Glomerular visceral epithelial cell (primary cell): ENCODE measurements around the gene SIGLEC8.
"Not testable (repeated sequence)": the region's sequence is repeated elsewhere in the genome, so short reads cannot be mapped to it uniquely, and the experiment has no call there.

Experiments used
- DNase-seq: peaks from one replicate; pipeline ENCODE4 v3.0.0-alpha.2; 2016; ENCODE audit errors: extremely low spot score

SIGLEC8 gene

DNA sequence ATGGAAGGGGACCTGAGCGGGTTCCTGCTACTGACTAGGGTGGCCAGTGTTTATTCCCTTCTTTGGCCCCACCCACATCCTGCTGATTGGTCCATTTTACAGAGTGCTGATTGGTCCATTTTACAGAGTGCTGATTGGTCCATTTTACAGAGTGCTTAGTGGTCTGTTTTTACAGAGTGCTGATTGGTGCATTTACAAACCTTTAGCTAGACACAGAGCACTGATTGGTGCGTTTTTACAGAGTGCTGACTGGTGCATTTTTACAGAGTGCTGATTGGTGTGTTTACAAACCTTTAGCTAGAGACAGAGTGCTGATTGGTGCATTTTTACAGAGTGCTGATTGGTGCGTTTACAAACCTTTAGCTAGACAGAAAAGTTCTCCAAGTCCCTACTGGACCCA lies 10.7 kb downstream of the SIGLEC8 start:
- not testable (repeated sequence) for DNase-seq

DNA sequence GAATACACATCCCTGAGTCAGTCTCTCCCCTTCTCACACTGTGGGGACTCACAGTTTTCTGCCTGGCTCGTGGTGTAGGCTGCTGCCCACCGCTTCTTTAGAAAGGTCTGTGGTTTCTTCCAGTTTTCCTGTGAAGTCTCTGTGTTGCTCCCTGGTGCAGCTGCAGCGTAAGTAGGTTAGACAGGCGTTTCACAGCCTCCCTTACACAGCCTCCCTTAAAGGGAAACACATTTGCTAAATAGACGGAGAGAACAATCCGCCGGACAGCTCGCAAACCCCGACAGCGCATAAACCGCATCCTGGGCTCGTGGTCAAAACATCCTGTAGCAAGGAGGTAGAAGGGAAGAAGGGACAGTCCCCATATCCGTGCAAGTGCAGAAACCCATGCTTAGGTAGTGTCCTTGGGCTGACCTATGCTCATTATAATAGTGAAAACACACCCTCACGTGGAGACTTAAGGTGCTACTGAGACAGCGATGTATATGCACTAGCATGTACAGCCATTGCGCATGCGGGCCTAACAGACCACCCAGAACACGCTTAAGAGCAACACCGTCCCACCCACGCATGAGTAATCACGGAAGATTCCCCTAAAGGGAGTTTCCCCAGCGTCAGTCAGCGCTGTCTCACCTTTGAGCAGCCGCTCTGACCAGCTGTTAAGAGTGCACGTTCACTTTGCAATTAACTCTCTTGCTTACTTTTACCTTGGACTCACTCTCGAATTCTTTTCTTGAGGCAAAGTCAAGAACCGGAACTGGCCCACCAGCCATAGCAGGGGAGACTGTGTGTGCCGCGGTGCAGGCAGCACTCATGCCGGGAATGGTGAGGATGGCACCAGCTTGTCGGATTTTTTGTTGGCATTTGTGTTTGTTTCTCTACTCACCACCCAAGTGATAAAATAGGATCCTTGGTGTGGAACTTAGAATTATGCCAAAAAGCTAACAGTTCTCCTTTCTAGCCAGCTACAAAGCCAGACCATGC lies 16.6 kb downstream of the SIGLEC8 start:
- peak; percentile 4 for DNase-seq

DNA sequence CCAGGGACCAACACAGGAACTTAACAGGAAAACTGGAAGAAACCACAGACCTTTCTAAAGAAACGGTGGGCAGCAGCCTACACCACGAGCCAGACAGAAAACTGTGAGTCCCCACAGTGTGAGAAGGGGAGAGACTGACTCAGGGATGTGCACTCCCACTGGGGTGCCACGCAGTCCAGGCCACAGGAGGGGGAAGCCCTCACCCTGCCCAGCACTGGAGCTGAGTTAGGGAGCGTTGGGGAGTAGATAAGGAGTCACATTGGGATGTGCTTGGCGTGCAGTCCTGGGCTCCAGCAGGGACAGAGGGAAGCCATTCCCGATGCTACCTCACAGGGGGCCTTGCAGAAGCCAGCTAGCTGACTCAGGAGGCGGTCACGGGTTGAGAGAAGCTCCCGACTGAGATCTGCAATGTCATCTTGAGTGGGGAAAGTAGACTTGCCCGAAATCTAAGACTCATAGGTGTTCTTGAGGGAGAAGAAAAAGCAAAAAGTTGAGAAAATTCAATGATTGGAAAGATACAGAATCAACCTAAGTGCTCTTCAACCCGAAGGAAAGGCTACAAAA lies 17.3 kb downstream of the SIGLEC8 start:
- DNase-seq, result no peak

DNA sequence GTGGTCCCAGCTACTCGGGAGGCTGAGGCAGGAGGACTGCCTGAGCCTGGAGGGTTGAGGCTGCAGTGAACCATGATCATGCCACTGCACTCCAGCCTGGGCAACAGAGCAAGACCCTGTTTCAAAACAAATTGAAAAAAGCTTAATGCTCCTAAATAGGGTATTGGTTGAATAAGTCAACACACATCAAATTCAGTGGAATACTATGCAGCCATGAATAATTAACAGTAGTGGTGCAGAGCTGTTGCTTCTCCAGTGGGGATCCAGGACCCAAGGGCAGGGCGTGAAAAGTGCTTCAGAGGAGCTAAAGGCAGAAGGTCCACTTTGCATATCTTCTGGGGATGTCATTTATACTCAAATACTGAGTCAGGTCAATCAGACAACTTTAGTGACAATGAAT lies 18.2 kb downstream of the SIGLEC8 start:
- no peak for DNase-seq

DNA sequence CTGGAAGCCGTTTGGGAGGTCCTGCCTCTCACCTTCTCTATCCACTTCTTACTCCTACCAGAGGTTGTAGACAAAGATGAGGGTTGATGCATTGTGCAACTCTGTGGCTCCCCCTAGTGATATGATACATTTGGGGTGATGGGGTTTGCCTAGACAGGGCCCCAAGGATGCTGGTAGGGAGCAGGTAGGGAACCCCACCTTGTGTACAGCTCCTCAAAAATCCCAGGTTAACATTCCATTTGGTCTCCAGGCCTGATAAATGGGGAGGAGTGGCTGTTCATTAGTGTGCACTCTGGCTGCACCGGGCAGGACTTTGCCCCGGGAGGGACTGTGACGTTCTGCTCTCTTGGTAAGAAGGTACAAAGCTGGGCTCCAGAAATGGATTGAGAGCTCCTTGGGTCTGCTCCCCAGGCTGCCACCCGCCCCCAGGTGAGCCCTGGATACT lies 19.2 kb downstream of the SIGLEC8 start:
- DNase-seq, result no peak

DNA sequence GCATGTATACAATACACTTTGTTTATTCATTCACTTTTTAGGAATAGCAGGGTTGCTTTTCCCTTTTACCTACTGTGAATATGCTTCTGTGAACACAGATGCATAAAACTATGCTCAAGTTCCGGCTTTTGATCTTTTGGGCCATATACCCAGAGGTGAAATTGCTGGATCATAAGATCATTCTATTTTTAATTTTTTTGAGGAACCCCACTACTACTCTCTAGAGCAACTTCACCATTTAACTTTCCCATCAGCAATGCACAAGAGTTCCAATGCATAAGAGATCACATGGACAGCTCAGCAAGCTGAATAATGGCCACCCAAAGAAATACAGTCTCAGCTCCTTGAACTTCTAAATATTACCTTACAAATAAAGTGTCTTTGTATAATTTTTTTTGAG lies 23.8 kb downstream of the SIGLEC8 start:
- DNase-seq, result no peak

DNA sequence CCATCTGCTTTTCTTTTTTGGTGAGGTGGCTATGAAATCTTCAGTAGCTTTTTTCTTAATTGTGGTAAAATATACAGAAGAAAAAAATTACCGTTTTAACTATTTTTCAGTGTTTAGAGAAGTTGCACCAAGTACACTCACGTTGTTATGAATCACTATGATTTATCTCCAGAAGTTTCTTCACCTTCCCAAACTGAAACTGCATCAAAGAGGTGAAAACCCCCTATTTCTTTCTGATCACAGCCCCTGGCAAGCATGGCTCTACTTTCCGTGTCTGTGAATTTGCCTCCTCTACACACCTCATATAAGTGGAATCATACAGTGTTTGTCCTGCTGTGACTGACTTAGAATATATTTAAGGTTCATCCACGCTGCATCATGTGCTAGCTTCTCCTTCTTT lies 25.2 kb downstream of the SIGLEC8 start:
- no peak for DNase-seq

DNA sequence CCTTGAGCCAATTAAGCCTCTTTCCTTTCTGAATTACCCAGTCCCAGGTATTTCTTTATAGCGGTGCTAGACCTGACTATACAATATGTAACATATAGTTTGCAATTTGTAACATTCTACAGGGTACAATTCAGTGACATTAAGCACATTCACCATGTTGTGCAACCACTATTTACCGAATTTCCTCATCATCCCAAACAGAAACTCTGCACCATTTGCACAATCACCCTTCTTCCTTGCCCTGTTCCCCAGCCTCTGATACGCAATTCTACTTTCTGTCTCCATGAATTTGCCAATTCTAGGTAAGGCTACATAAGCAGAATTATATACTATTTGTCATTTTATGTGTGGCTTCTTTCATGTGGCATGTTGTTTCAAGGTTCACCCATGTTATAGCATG lies 27.1 kb downstream of the SIGLEC8 start:
- no peak for DNase-seq

DNA sequence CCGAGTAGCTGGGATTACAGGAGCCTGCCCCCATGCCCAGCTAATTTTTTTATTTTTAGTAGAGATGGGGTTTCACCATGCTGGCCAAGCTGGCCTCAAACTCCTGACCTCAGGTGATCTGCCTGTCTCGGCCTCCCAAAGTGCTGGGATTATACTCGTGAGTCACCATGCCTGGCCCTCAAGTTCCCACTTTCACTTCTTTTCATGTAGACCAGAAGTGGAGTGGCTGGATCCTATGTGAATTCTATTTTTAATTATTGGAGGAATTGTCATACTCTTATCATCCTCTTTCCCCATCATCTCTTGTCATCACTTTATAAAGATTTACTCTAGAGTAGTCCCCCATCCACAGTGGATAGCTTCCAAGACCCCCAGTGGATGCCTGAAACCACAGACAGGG lies 28.0 kb downstream of the SIGLEC8 start:
- DNase-seq, result no peak

DNA sequence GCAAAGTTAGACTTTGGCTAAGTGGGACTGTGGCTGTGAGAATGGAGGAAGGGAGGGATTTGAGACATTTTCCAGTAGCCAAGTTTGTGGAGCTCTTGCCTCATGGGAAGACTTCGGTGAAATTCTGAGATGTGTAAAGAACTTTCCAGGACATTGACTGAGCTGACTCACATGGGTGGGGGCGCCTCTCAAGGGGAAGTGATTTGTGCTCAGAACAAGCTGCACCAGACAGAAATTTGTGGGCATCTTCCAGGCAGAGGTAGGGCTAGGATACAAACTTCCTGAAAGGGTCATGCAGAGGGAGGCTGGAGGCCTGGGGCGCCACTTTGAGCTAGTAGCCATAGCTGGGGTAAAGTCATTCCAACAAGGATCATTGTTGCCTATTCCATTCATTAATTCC lies 31.1 kb downstream of the SIGLEC8 start:
- no peak for DNase-seq

DNA sequence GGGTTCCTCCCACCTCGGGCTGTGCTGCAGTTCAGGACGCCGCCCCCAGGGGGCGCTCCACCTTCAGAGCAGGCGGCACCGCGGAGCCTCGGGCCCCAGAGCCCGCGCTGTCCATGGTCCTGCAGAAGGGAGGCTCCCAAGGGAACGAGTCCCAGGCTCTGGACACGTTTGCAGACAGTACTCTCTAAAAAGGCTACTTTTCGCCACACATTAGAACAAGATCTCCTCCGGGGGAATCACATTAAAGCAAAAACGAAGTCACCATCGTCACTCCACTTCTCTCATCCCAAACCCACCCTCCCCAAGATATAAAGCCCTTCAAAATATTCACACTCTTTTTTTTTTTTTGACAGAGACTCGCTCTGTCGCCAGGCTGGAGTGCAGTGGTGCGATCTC lies 36.2 kb downstream of the SIGLEC8 start:
- peak; percentile 81 for DNase-seq

DNA sequence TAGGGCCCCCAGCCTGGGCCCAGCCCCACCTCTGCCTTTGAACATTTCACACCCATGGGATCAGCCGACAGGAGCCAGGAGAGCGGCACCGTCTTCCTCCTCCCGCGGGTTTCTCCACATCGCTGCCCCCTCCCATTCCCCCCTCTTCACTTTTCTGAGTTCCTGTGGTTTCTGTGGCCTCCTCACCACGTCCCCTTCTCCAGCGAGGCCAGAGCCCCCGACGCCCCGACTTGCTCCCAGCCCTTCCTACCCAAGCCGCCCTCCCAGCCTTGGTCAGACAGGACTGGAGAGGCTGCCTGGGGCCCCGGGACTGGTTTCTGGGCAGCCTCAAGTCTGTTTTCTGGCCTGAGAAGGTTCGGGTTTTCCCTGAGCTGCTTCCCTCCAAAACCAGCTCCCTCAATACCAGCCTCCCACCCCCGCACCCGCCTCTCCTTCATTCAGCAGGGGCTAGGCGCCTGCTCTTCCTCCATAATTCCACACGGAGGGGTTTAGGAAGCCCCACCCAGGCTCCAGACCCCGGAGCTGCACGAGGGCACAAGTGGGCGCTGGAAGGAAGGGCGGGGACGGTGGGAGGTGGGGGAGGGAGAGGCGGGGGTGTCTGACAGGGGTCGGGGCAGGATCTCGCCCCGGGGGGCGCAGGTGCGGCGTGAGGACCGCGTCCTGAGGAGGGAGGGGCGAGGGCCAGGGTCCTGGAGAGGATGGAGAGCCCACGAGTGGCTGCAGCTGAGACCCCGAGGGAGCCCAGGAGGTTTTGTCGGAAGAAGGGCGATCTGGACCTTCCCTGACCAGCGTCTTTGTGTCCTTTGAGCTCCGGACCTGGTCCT lies 36.8 kb downstream of the SIGLEC8 start:
- no peak for DNase-seq

DNA sequence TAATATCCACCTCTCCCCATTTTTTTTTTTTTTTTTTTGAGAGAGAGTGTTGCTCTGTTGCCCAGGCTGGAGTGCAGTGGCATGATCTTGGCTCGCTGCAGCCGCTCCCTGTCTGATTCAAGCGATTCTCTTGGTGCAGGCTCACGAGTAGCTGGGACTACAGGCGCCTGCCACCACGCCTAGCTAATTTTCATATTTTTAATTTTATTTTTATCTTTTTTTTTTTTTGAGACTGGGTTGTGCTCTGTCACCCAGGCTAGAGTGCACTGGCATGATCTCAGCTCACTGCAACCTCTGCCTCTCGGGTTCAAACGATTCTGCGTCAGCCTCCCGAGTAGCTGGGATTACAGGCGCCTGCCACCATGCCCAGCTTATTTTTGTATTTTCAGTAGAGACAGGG lies 37.7 kb downstream of the SIGLEC8 start:
- DNase-seq, result not testable (repeated sequence)

DNA sequence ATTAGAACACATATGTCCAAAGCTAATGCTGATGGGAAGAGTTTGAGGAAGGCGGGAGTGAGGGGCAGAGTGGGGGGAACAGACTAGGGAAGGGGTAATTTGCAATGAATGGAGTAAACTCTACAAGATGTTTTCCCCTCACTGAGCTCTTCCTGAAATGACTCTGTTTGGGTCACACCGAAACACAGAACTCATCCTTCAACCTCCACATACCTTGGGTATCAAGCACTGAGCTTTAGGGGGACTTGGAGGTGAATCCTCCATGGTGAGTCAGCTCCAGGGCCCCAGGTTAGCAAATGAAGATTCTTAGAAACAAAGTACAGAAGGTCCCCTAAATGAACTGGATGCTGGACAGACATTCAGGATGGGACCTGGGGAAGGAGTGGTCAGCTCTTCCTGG lies 39.5 kb downstream of the SIGLEC8 start:
- DNase-seq, result no peak

DNA sequence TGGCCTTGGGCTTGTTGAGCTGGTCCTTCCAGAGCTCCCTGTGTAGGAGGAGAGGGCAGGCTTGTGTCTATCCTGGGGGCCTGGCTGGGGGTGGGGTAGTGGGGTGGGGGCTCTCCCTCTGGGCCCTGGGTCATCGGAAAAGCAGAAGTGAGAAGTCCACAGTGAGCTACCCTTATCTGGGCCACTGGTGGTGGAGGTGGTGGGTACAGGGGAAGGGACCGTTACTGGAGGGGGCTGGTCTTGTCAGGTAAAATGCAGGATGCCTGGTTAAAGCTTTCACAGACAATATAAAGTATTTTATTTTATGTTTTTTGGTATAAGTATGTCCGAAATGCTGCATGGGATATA lies 40.5 kb downstream of the SIGLEC8 start:
- DNase-seq, result no peak

DNA sequence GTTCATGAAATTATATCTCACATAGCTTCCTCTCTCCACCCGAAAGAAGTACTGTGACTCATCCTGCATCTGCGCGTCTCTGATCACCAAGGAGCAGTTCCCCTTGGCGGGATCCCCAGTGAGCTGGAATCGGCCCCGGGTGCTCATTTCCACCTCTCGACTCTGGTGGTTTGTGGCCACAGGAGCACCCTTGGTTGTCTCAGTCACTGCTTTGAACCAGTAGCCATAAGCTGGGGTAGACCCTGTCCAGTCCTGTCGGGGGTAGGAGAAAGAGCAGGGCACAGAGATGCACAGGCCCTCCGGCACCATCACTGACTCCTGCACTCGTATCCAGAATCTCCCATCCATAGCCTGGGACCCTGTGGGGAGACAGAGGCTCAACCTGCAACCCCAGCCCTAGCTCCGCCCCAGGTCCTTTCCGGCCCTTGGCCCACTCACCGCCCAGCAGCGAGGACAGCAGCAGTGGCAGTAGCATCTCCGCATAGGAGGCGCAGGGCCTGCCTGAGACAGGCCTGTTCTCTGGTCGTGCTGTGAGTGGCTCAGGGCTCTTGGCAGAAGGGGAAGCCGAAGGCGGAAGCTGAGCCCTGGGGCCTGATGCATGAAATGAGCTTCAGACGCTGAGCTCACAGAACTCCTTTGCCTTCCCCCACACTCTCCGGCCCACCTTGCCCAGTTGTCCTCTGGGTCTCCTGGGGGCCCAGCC lies 41.0 kb downstream of the SIGLEC8 start, which contains the start of gene SIGLEC10:
Gene SIGLEC10 (minus strand): TSS at position 536 of the 703 bp plus-strand sequence. CDS start 61 bp downstream, at position 475.
- no peak for DNase-seq

DNA sequence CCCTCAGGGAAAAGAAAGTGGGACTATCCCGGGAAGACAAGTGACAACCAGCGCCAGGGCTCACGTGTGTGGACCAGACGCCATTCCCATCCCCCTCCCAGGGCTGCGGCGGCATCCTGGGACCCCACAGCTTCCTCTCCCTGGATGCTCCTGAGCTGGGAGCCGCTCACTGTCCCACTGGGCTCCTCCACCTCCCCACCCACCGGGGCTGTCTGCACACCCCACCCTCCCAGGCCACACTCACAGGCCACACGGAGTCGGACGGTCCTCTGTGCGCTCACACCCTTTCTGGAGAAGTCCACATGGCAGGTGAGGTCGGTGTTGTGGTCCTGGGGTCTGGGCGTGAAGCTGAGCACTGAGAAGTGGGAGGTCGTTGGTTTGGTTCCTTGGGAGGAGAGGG lies 41.8 kb downstream of the SIGLEC8 start:
- not testable (repeated sequence) for DNase-seq

DNA sequence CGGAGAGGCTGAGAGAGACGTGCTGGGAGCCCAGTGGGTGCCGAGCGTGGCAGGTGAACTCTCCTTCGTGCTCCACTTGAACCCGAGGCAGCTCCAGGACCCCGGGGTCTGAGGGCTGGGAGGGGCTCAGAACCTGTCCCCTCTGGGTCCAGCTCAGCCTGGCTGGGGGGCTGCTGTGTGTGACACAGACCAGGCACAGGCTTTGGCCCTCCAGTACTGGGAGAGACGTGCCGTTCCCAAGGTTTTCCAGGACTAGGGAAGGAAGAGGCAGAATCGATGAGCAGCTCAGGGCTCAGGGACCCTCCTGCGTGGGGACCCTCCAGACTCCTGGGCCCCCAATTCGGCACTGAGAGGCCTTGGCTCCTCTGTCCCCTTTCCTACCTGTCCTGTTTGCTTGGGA lies 43.1 kb downstream of the SIGLEC8 start:
- no peak for DNase-seq

DNA sequence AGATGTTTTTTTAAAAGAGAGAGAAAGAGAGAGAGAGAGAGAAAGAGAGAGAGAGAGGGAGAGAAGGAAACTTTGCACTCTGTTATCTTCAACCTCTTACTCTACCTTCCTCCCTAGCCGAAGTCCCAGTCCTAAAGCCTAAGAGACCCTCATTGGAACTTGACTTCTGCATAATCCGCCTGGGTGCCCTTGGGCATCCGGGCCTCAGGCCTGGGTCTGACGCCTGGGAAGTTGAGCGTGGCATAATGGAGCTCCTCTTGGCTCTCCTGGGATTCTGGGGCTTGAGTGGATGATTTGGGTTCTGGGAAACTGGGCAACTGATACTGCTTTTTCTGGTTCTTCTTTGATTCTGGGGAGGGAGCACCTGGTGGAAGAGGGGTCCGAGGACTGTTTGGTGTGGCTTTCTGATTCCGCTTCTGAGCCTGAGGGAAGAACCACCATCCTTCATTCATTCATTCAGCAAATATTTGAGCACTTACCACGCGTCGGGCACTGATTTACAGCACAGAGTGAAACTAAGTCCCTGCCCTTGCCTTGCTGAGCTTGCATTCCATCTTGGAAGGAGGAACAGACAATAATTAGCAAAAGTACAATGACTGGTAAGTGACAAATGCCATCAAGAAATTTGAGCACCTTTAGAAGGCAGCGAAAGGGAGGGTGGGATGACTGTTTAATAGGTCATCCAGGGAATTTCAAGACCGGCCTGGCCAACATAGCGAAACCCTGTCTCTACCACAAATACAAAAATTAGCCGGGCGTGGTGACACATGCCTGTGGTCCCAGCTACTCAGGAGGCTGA lies 47.1 kb downstream of the SIGLEC8 start:
- DNase-seq, result no peak

DNA sequence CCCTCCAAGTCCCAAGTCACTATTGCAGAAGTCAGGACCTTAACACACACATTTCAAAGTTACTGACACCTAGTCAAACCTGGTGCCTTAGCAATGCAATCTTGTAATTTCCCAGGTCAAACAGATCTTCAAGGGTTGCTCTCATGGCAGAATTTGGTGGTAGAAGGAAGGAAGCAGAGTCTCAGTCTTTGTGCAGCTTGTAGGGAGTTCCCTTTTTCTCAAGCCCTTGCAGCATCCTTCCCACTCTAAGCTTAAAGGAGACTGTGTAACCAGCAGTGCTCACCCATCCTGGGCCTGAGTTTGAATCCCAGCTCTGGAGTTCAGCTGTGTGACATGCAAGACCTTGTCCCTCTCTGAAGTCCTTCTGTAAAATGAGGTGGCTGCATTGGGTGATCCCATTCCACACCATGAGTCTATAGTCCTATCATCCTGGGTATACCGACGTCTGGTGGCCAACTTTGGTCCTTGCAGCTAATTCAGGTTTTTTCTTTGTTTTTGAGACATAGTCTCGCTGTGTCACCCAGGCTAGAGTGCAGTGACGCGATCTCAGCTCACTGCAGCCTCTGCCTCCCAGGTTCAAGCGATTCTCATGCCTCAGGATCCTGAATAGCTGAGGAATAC lies 50.6 kb downstream of the SIGLEC8 start:
- DNase-seq, result peak; percentile 37
